GM19463 (cell line): ENCODE data around the gene POLR3E.
"Not testable (repeated sequence)": the region's sequence is repeated elsewhere in the genome, so short reads cannot be mapped to it uniquely, and the experiment has no call there.

Source experiments
- ATAC-seq: cut with Tn5 transposase; IDR thresholded peaks from one replicate; pipeline ENCODE4 v1.9.1; 2021; ENCODE audit warnings: mild to moderate bottlenecking, moderate library complexity; ENCODE audit not compliant: unreplicated experiment

Gene POLR3E

DNA sequence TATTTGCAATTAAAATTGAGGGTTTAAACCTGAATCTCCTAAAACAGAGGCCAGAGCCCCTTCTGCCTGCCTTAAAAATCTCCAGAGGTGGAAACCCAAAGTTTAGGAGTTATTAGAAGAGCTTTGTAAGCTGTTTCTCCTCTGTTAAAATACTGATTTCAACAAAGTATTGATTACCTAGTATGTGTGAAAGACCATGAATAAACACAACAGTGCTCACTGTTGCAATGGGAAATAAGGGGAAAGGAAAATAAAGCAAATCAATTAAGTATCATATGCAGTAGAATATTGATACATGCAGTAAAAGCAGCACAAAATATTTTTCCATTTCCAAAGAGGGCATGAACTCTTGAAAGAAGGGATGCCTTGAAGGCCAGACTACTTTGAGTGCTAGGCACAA lies 62.5 kb downstream of the POLR3E start:
- no peak for ATAC-seq

DNA sequence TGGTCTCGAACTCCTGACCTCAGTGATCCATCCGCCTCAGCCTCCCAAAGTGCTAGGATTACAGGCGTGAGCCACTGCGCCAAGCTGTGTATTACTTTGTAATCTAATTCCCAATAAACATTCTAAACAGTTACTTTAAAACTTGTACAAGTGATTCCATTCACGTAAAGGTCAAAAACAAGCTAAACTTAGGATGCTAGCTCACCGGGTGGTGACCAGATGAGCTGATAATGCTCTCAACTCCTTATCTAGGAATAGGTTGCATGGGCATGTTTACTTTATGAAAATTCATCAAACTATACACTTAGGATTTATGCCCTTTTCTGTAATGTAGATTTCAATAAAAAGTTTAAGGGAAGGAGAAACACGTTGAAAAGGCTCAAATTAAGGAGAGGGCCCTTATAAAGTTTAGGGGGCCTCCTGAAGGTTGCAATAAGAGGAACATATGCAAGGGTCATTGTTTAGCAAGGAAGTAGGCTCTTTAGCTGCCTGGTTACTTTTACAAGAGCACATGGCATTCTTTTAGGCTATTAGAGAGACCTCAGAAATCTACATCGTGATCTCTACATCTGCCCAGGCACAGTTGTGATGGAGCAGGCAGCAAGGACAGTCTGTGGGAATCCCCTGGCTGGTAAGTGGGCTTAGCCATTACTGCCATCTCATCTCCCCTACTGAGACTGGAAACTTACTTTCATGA lies 63.9 kb downstream of the POLR3E start:
- no peak for ATAC-seq

DNA sequence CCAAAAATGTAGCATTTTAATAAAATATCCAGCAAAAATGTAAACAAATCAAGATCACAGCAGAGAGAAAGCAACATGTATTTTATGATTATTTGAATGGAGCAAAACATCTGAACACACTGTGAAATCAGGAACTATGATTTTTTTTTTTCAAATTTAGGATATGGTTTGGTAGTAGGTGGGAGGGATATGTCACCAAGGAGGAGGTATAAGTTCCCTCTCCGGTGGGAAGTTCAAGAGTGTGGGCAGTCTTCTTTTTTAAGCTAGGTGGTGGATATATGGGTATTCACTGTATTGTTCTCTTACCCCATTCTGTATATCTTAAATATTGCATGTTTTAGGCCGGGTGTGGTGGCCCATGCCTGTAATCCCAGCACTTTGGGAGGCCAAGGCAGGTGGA lies 67.0 kb downstream of the POLR3E start:
- ATAC-seq, result no peak

DNA sequence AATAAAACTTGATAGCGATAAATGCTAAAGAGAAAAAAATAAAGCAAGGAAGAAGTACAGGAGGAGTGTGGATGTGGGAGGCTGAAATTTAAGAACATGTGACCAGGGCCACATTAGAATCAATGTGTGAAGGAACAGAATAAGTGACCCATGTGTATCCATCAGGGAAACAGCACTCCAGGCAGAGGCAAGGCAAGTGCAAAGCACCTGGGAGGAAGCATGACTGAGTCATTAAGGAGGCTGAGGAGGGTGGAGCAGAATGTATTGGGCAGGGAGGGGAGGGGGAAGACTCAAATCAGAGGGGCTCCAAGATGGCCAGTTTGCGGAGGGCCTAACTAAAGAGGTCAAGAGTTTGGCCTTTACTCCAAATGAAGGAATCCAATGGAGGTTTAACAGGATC lies 69.2 kb downstream of the POLR3E start:
- no peak for ATAC-seq

DNA sequence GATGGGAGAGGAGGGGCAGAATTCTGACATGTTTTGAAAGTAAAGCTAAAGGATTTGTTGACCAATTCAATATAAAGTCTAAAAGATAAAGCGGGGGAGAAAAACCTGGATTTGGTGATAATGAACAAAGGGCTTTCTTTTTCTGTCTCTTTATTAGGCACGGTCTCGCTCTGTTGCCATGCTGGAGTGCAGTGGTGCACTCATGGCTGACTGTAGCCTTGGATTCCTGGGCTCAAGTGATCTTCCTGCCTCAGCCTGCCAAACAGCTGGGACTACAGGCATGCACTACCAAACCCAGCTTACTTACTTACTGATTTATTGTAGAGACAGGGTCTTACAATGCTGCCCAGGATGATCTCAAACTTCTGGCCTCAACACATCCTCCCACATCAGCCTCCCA lies 69.7 kb downstream of the POLR3E start:
- no peak for ATAC-seq

DNA sequence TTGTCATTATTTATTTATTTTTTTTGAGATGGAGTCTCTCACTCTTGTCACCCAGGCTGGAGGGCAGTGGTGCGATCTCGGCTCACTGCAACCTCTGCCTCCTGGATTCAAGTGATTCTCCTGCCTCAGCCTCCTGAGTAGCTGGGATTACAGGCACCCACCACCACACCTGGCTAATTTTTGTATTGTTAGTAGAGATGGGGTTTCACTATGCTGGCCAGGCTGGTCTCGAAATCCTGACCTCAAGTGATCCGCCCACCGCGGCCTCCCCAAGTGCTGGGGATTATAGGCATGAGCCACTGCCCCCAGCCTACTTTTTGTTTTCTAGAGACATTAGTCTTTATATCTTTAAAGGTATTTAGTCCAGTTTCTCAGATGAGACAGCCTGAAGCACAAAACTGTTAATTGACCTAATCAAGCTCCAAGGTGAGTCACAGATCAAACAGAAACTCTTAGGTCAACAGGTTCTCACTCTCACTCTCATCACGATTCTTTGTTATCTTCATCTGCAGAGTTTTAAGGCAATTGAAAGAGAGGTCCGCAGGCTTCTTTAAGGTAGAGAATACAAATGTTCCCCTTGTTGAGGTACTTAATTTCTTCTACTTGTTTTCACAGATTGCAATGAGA lies 71.1 kb downstream of the POLR3E start:
- ATAC-seq, result not testable (repeated sequence)

DNA sequence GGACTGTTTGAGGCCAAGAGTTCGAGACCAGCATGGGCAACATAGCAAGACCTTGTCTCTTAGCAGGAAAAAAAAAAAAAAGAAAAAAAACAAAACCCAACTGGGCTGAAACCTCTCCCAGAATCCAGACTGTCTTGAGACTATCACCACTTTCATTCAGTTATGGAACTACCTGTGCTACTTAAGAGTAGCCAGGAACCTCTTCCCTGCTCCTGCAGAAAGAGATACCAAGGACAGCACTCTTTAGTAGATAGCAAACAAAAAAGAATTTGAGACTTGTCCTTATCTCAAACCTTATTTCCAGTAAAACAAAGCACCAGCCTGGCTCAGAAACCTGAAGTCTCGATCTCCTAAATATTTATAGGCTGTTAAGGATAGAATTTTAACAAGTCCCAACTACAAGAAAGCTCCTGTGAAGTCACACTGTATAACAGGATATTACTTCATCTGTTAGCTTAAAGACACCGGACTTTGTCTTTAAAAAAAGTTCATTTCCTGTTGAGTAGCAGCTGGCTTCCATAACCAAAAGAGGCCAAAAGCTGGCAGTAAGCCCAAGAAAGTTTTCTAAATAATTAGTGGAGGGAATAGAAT lies 72.1 kb downstream of the POLR3E start:
- ATAC-seq, result no peak

DNA sequence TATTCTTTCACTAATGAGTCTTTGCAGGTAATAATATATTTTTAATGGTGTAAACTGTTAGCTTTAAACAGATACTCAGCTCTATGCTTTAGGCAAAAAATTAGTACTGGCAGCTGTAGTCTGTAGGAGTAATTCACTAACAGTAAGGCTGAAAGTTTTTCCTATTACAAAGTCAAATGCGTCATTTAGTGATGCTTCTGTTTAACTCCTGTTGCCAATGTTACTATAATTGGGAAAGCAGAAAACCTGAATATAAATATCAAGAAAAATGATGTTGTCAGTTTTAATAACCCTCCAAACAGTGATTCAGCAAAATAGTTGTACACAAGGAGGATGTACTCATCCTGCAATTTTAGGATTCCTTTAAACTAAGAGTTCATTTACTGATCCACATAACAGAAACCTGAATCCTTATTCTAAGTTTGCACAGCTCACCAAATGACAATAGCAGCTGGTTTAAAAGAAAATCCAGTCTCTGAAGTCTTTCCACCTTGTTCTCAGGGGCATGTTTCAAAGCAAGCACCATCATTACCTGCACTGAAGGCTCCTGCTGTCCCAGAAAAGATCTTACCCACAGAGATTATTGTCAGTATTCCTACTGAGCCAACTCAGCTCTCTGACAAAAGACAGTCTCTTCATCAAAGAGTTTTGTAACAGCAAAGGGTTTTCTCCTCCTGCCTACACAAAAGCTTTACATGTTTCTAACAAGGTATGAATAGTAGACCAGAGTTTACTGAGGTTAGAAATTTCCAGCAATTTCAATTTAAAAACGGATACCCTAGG lies 73.0 kb downstream of the POLR3E start:
- no peak for ATAC-seq

DNA sequence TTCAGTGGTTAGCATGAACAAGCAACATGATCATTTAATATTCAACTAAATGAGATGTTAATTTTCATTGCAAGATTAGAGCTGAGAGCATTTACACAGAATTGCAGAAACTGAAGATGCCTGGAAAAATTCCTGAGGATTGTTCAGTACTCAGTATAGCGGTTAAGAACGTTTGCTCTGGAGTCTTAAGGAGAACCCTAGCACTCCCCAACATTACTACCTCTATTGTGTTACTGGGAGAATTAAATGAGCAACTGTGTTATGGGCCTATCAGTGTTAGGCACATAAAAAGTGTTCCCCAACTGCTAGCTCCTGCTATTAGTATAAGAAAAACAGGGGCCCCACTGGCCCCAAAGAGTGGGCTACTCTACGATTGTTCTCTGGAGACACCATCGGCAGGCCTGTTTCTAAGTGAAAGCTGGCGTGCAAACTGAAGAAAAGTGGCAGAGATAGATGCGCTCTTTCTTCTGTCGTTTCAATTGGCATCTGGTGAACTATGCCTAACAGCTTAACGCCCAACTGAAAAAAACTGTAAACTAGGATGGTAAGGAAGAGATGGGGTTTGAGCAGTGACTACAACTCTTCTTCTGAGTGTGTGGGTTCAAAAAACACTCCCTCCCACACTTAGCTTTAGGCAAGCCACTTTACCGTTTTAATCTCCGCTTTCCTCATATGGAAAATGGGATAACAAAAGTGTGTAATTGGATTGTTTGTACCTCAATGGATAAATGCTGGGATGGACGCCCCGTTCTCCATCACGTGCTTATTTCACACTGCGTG lies 75.9 kb downstream of the POLR3E start:
- ATAC-seq, result no peak

DNA sequence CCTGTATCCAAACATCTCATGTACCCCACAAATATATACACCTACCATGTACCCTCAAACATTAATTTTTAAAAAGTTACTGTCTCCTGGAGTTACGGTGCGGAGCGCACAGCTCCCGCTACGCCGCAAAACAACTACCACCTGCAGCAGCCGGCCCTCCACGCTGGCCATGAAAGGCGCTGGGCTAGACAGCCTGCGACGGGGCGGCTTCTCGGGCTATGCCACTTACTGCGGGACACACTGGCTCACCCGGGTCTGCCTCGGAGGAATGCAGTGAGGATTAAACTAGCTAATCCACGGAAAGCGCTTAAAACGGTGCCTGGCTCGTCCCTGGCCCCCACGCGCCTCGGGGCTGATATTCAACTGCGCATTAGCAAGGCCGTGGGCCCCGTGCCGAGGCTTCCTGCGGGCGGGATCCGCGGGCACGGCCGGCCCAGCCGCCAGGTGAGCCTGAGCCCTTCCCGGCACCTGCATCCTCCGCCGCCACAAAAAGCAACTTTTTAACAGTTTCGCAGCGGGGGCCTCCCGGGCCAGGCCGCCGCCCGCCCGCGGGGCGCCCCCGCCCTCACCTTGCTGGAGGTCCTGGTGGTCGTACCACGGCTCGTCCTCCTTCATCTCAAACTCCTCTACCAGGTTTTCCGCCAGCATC lies 76.6 kb downstream of the POLR3E start:
- ATAC-seq, result peak; percentile 7

DNA sequence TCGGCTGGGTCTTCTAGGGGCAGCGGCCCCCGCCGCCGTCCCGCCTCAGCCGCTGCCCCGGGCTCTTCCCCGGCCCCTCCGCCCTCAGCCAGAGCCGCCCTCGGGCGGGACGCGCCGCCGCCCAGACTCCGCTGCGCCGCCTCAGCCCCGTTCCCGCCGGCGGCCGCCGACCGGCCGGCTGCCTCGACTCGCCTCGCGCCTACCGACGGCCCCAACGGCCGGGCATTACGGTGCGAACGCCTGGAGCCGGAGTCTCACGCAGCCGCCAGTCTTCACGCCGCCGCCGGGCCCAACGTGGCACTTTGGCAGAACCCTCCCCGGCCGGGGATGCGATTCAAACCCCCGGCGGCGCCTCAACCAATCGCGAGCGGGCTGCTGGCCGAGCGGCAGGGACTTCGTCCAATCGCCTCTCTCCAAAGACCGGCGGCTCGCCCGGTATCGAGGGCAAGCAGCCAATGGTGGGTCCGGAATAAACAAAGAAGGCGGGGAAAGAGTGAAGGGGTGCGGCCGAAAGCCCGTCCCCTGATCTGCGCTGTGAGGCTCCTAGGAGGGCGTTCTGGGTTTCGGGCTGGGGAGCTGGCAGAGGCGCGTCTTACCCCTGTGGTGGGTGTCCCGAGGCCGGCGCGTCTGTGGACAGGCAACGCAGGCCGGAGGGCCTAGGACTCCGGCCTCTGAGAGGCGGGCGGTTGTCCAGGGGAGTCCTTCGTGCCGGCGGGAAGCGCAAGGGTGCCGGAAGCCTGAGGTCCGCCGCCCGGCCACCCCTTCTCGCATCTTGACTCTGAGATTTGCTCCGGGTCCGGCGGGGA lies 77.3 kb downstream of the POLR3E start, which contains the start of gene CDR2:
TSS of gene CDR2 (minus strand) at position 309 of the 806 bp plus-strand sequence. CDS start 310 bp downstream, outside the sequence.
- peak; percentile 93 for ATAC-seq

DNA sequence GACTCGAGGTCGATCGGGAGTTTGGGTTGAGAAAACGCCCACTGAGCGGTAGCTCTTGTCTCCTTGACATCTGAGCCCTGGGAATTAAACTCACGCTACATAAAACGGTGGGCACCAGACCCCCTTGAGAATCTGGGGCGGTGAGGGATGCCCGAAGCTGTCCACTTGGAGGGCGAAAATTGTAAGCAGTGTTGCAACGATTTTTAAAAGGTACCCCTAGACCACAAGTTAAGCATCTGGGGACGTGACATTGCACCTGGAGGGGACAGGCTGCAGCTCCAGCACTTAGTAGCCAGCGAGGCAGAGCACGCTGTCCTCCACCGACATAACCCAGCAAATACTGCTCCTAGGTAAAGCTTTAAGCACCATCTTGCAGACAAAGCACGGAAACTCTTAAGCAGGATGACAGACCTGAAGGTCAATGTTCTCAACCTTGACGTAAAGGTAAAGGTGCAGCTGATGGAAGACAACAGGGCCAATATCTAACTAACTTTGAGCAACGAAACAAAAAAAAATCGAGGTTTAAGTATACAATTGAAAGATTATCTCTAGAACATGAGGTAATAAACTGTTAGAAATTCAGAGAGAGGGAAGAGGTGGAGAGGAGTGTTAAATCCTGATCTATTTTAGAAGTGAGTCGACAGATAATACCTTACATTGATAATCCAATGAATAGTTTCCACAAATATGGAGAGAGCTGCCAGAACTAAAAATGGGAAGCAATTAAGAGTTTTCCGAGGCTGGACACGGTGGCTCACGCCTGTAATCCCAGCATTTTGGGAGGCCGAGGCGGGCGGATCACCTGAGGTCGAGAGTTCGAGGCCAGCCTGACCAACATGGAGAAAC lies 78.1 kb downstream of the POLR3E start:
- no peak for ATAC-seq

DNA sequence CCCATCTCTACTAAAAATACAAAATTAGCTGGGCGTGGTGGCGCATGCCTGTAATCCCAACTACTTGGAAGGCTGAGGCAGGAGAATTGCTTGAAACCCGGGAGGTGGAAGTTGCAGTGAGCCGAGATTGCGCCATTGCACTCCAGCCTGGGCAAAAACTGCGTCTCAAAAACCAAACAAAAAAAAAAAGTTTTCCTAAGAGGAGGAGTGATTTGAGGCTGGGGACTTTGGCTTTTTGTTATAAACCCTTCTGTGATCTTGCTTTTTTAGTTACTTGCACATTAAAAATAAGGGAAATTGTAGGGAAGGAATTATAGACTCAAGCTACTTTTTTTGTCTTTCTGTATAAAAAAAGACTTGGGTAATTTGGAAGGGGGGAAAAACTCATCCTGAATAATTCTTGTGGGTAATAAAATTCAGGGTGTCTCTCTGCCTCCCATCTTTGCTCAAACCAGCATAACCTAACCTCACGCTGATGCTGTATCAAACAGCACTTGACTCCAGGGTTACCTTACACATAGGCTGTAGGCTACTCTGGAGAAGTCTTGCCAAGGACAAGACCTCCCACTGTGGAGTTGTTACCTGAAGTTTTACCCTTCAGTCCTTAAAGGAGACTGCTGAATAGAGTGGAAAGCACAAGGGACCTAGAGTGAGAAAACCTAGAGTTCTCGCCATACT lies 78.9 kb downstream of the POLR3E start:
- ATAC-seq, result no peak

DNA sequence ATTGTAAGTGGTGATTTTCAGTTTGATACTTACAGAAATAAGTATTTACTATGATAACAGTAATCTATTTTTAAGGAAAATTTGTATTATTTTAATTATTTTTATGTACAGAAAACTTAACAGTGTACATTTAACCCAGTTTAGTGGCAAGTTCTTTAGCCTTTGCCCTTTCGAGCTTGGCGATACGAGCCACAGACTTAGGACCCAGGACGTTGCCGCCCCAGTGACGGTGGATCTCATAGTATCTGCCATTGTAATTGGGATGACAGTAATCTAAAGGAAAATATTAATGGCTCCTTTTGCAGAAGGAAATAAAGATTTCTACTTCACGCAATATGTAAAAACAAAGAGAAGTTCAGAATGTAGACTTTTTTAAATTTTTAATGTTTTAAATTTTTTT lies 82.4 kb downstream of the POLR3E start:
- no peak for ATAC-seq

DNA sequence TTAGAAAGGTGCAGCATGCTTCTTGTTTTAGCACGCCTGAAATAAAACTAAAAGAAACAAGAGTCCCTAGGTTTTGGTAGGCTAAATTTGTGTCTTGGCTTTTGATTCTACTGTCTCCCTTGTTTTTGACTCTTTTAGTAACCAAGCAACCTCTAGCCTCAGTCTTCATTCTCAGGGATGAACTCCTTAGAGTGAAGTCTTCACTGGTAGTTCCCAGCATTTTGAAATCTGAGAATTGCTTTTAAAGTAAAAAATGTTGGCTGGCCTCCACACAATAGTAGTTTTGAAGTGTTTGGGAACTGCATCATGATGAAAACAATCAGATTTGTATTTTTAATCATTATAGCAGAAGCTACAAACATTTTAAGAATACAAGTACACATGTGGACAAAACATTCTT lies 83.3 kb downstream of the POLR3E start:
- no peak for ATAC-seq

DNA sequence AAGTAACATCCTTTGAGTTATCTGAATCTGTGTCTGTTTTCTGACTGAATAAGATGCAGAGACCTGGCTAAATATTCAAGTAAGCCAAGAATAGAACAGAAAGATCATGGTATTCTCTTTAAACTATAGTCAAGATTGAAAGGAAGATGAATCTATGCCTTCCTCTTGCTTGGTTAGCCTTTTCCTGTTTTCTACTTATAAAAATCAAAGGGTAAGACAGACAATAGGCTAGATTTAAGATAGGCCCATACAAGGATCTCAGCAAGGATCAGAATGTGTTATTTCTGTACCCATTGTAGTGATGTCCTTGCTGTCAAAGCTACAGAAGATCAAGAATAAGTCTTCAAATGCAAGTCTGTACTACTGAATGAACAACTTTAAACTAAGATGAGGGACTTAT lies 84.2 kb downstream of the POLR3E start:
- no peak for ATAC-seq

DNA sequence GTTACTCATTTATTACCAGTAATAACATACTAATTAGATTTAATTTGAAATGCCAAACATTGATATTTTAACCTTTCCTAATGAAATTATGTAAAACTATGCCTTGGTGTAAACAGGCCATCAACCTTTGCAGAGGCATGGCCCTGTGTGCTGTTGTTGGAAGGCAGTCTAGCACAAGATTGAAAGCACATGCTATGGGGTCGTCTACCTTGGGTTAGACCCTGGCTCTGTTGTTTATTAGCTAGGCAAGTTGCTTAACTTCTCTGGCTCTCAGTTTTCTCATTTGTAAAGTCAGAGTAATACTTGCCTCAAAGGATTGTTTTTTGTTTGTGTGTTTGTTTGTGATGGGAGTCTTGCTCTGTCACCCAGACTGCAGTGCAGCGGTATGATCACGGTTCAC lies 86.6 kb downstream of the POLR3E start:
- ATAC-seq, result no peak
